ENCODE measurements around the gene ADNP.

- TF ChIP-seq, protein P1, sequence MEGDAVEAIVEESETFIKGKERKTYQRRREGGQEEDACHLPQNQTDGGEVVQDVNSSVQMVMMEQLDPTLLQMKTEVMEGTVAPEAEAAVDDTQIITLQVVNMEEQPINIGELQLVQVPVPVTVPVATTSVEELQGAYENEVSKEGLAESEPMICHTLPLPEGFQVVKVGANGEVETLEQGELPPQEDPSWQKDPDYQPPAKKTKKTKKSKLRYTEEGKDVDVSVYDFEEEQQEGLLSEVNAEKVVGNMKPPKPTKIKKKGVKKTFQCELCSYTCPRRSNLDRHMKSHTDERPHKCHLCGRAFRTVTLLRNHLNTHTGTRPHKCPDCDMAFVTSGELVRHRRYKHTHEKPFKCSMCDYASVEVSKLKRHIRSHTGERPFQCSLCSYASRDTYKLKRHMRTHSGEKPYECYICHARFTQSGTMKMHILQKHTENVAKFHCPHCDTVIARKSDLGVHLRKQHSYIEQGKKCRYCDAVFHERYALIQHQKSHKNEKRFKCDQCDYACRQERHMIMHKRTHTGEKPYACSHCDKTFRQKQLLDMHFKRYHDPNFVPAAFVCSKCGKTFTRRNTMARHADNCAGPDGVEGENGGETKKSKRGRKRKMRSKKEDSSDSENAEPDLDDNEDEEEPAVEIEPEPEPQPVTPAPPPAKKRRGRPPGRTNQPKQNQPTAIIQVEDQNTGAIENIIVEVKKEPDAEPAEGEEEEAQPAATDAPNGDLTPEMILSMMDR (IDR thresholded peaks at IDR 0.05) = no peak
- TF ChIP-seq POLR2AphosphoS5 (IDR thresholded peaks at IDR 0.05) = no peak
Measured at GRCh38 chr20:50842821-50843220, 88.4 kb downstream of the ADNP start.

Data from gastroesophageal sphincter (tissue), 3 donors.